Panc1 (cell line): ENCODE results near the gene SHQ1. TPM values are rescaled to one million over a fixed set of nuclear protein-coding genes. Genes with fewer than 3 reads are reported as not detected.

Experiments
- ATAC-seq: fragments of 200-7000 bp; cut with Tn5 transposase; 2 replicates; pipeline ENCODE4 v1.9.1; 2020; ENCODE audit warnings: mild to moderate bottlenecking, moderate library complexity
- BruUV-seq: library from RNA; stranded (reverse); fragments of 400-500 nt; replicated peaks from 2 replicates; lab custom pipeline; 2021; lab: Mats Ljungman, UMichigan
- CTCF ChIA-PET: fragments of 300-600 bp; sonication (Branson Sonifier 250); formaldehyde crosslinking; loops from one replicate; lab custom pipeline; 2022; ENCODE audit warnings: antibody characterized with exemption; lab: Charles Lee
- POLR2A ChIA-PET: fragments of 300-600 bp; sonication (Branson Sonifier 250); formaldehyde crosslinking; loops from one replicate; lab custom pipeline; 2022; ENCODE audit warnings: antibody characterized with exemption; lab: Charles Lee
- DNase-seq: peaks from one replicate; pipeline ENCODE4 v3.0.0-alpha.2; 2010; ENCODE audit warnings: low read depth, low spot score
- H3K27ac ChIP-seq: 2 replicates; pipeline ENCODE4 v1.5.1; 2011; ENCODE audit warnings: mild to moderate bottlenecking, low read length, inconsistent platforms
- H3K27me3 ChIP-seq: fragments of 200-500 bp; sonication (Bioruptor generic); 2 replicates; pipeline ENCODE4 v1.6.0; 2014; ENCODE audit warnings: low read length, inconsistent platforms; ENCODE audit not compliant: control insufficient read depth, insufficient read depth
- H3K36me3 ChIP-seq: fragments of 200-500 bp; sonication (Bioruptor generic); 2 replicates; pipeline ENCODE4 v1.5.1; 2014; ENCODE audit warnings: inconsistent platforms, mild to moderate bottlenecking, low read length, moderate library complexity; ENCODE audit not compliant: control insufficient read depth, insufficient read depth
- H3K4me1 ChIP-seq: 2 replicates; pipeline ENCODE4 v1.5.1; 2011; ENCODE audit warnings: inconsistent platforms, mild to moderate bottlenecking, low read length, moderate library complexity; ENCODE audit not compliant: control insufficient read depth, insufficient read depth
- H3K4me3 ChIP-seq, 2 experiments: 2 replicates each; pipeline ENCODE4 v1.5.1; 2011 to 2012; ENCODE audit warnings: low read depth in 2 of 2, low read length in 2 of 2, mild to moderate bottlenecking in 2 of 2, inconsistent platforms in 1 of 2, moderate library complexity in 1 of 2
- H3K9me3 ChIP-seq: fragments of 200-500 bp; sonication (Bioruptor generic); 2 replicates; pipeline ENCODE4 v1.5.1; 2014; ENCODE audit warnings: low read depth, mild to moderate bottlenecking, inconsistent platforms, low read length, moderate library complexity; ENCODE audit not compliant: control insufficient read depth, insufficient read depth
- POLR2AphosphoS5 ChIP-seq: IDR thresholded peaks from 2 replicates; pipeline ENCODE4 v1.6.1; 2012; ENCODE audit warnings: mild to moderate bottlenecking, low read depth, low read length, moderate library complexity
- SIN3A ChIP-seq: IDR thresholded peaks from 2 replicates; pipeline ENCODE4 v1.6.1; 2012; ENCODE audit warnings: low read depth, mild to moderate bottlenecking, low read length, moderate library complexity, borderline replicate concordance; ENCODE audit not compliant: insufficient read depth
- TCF7L2 ChIP-seq: IDR thresholded peaks from 2 replicates; pipeline ENCODE4 v1.6.1; 2011; ENCODE audit warnings: mild to moderate bottlenecking, low read depth, low read length, inconsistent platforms
- in situ Hi-C: cut with HindIII; loops from 2 replicates; pipeline ENCODE4 v1.10.0; 2016; ENCODE audit warnings: low sequenced_read_pairs, low pct_unique_long_range_greater_than_20kb
- intact Hi-C: fragments of 100-400 bp; cut with micrococcal nuclease; formaldehyde crosslinking; loops from one replicate; pipeline ENCODE4 v1.10.0; 2022; ENCODE audit not compliant: unreplicated experiment
- total RNA-seq: library from RNA; stranded (reverse); gene quantifications from one replicate; pipeline ENCODE4 v1.2.1, GENCODE V29; 2021; ENCODE audit not compliant: unreplicated experiment
- TF ChIP-seq, protein P1 (sequence below), 2 experiments: IDR thresholded peaks; 2 replicates each; pipeline ENCODE4 v1.6.1; 2011 to 2012; ENCODE audit warnings: low read depth in 2 of 2, control low read depth in 1 of 2, low read length in 1 of 2, mild to moderate bottlenecking in 1 of 2, moderate library complexity in 1 of 2; ENCODE audit not compliant: insufficient read depth in 1 of 2
- TF ChIP-seq, protein P2 (sequence below): fragments of 450-650 bp; IDR thresholded peaks from 2 replicates; pipeline ENCODE4 v1.5.1; 2017; ENCODE audit warnings: mild to moderate bottlenecking

The SHQ1 gene
- total RNA-seq, 1 experiment from 2014 or later = 21.0 TPM

DNA sequence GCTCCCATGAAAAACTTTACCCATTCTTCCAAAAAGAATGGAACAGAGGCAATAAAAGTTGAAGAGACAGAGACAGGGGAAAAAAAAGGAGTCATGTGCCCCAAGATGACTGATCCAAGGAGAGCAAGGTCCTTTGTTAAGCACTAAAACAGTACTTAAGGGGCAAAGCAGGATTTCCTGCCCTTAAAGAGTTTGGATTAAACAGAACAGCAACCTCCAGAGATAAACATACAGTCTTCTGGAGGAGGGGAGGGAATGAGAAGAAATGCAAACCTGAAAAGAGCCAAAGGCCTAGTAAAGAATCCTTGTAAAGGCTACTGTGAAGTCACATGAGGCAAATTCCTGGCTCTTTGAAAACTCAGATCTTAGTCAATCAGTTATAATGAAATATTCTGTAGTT is 38.2 kb downstream of the SHQ1 start:
- no peak for ATAC-seq
- in situ Hi-C loops = no loop called here

DNA sequence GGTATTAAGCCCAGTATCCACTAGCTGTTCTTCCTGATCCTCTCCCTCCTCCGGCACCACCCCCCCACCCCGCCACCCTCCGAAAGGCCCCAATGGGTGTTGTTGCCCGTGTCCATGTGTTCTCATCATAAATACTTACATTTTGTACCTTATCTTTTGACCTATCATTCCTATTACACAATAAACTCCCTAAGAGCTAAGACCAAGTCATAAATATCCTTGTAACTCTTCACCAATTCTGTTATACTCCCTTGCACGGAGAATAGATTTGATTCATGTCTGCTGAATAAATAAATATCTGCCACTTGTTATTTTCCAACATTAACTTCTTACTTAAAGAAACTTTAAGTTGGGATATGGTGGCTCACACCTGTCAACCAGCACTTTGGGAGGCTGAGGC is 43.9 kb downstream of the SHQ1 start:
- H3K27me3 ChIP-seq = no peaks in the 10 kb centered on the region
- TF ChIP-seq, protein P1, sequence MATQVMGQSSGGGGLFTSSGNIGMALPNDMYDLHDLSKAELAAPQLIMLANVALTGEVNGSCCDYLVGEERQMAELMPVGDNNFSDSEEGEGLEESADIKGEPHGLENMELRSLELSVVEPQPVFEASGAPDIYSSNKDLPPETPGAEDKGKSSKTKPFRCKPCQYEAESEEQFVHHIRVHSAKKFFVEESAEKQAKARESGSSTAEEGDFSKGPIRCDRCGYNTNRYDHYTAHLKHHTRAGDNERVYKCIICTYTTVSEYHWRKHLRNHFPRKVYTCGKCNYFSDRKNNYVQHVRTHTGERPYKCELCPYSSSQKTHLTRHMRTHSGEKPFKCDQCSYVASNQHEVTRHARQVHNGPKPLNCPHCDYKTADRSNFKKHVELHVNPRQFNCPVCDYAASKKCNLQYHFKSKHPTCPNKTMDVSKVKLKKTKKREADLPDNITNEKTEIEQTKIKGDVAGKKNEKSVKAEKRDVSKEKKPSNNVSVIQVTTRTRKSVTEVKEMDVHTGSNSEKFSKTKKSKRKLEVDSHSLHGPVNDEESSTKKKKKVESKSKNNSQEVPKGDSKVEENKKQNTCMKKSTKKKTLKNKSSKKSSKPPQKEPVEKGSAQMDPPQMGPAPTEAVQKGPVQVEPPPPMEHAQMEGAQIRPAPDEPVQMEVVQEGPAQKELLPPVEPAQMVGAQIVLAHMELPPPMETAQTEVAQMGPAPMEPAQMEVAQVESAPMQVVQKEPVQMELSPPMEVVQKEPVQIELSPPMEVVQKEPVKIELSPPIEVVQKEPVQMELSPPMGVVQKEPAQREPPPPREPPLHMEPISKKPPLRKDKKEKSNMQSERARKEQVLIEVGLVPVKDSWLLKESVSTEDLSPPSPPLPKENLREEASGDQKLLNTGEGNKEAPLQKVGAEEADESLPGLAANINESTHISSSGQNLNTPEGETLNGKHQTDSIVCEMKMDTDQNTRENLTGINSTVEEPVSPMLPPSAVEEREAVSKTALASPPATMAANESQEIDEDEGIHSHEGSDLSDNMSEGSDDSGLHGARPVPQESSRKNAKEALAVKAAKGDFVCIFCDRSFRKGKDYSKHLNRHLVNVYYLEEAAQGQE (IDR thresholded peaks at IDR 0.05; ENCODE audit: insufficient read depth in 1 of 2, low read depth in 2 of 2, low read length in 1 of 2) = no peak
- TF ChIP-seq POLR2AphosphoS5 (no peak), SIN3A (no peak), TCF7L2 (no peak)
- TF ChIP-seq, protein P2, sequence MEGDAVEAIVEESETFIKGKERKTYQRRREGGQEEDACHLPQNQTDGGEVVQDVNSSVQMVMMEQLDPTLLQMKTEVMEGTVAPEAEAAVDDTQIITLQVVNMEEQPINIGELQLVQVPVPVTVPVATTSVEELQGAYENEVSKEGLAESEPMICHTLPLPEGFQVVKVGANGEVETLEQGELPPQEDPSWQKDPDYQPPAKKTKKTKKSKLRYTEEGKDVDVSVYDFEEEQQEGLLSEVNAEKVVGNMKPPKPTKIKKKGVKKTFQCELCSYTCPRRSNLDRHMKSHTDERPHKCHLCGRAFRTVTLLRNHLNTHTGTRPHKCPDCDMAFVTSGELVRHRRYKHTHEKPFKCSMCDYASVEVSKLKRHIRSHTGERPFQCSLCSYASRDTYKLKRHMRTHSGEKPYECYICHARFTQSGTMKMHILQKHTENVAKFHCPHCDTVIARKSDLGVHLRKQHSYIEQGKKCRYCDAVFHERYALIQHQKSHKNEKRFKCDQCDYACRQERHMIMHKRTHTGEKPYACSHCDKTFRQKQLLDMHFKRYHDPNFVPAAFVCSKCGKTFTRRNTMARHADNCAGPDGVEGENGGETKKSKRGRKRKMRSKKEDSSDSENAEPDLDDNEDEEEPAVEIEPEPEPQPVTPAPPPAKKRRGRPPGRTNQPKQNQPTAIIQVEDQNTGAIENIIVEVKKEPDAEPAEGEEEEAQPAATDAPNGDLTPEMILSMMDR = no peak
- CTCF ChIA-PET = no interaction called here
- in situ Hi-C loops (no loop called here), intact Hi-C loops (no loop called here)
- no peaks in the 10 kb centered on the region for H3K9me3 ChIP-seq
- H3K27ac ChIP-seq = no peak overlapping the region
- ATAC-seq = no peak
- DNase-seq = no peak
- no peaks in the 10 kb centered on the region for H3K4me1 ChIP-seq
- H3K4me3 ChIP-seq = no peak overlapping the region
- BruUV-seq = no TSS peak
- H3K36me3 ChIP-seq = no peaks in the 10 kb centered on the region
- POLR2A ChIA-PET = no interaction called here

More for the DNA sequence above, 38.2 kb downstream of the SHQ1 start:
- TF ChIP-seq SIN3A = no peak
- TF ChIP-seq, protein P2 = no peak
- TF ChIP-seq POLR2AphosphoS5 = no peak
- TF ChIP-seq, protein P1 (IDR thresholded peaks at IDR 0.05; ENCODE audit: insufficient read depth in 1 of 2, low read depth in 2 of 2, low read length in 1 of 2) = no peak
- no peak for TF ChIP-seq TCF7L2
- POLR2A ChIA-PET = no interaction called here
- no peak for DNase-seq
- BruUV-seq = no TSS peak
- Histone ChIP-seq H3K9me3 (no peaks in the 10 kb centered on the region), H3K27ac (no peak overlapping the region), H3K36me3 (no peaks in the 10 kb centered on the region; the same call in 1 of the 2 replicates), H3K4me1 (no peaks in the 10 kb centered on the region), H3K4me3 (no peak overlapping the region), H3K27me3 (no peaks in the 10 kb centered on the region)
- CTCF ChIA-PET = no interaction called here
- intact Hi-C loops = loop anchor here (10.0 kb wide), 1 partner anchor 935 kb away; no protein-coding TSS in a partner anchor
